Stomach (tissue), 9 donors: ENCODE results near the gene TROAP. TPM values are rescaled to one million over a fixed set of nuclear protein-coding genes. Genes with fewer than 3 reads are reported as not detected.

Experiments used
- DNase-seq, 2 donors: peaks; one replicate each; pipeline versions ENCODE4 v3.0.0 to v3.0.0-alpha.2; 2013 to 2019
- H3K27ac ChIP-seq, 5 donors: fragments of 200-600 bp in 4 of 5; sonication (generic) in 4 of 5; one replicate each; pipeline ENCODE4 v1.5.1; 2013 to 2019; ENCODE audit warnings: mild to moderate bottlenecking in 1 of 5, moderate library complexity in 1 of 5
- H3K27me3 ChIP-seq, 3 donors: fragments of 200-600 bp; sonication (generic); one replicate each; pipeline ENCODE4 v1.5.1; 2017 to 2019; ENCODE audit warnings: mixed run types in 1 of 3
- H3K36me3 ChIP-seq, 4 donors: fragments of 200-600 bp; sonication (generic); 1 replicate in 3 of 4; 2 replicates in 1 of 4; pipeline ENCODE4 v1.5.1; 2016 to 2019
- H3K4me1 ChIP-seq, 4 donors: fragments of 200-600 bp; sonication (generic); one replicate each; pipeline ENCODE4 v1.5.1; 2016 to 2019
- H3K4me3 ChIP-seq, 4 donors: fragments of 200-600 bp; sonication (generic) in 3 of 4; one replicate each; pipeline ENCODE4 v1.5.1; 2016 to 2019; ENCODE audit warnings: mild to moderate bottlenecking in 1 of 4
- H3K9me3 ChIP-seq, 4 donors: fragments of 200-600 bp; sonication (generic); one replicate each; pipeline ENCODE4 v1.5.1; 2016 to 2019
- EP300 ChIP-seq: sonication (generic); formaldehyde crosslinking; IDR thresholded peaks from one replicate; pipeline ENCODE4 v1.6.1; 2017; ENCODE audit warnings: antibody characterized with exemption
- POLR2A ChIP-seq, 4 donors: fragments of 450-650 bp; IDR thresholded peaks; one replicate each; pipeline ENCODE4 v1.6.1; 2016; ENCODE audit warnings: antibody characterized with exemption in 4 of 4, control low read depth in 2 of 4, mild to moderate bottlenecking in 1 of 4, moderate library complexity in 1 of 4
- POLR2AphosphoS5 ChIP-seq, 3 donors: sonication (generic); formaldehyde crosslinking; IDR thresholded peaks; one replicate each; pipeline ENCODE4 v1.6.1; 2016; ENCODE audit warnings: antibody characterized with exemption in 3 of 3
- WGBS, 5 donors: extraction: QIAGEN DNeasy Blood & Tissue Kit in 3 of 5; methylation state at CpG; one replicate each; pipeline versions ENCODE4 v1.1.5 to v1.1.7; 2013 to 2018; 5-methylcytosine and 5-hydroxymethylcytosine counted together
- intact Hi-C: fragments of 100-400 bp; cut with DNase I; formaldehyde crosslinking; loops from one replicate; pipeline ENCODE4 v1.15.1; 2023; ENCODE audit warnings: low total_unique reads
- polyA plus RNA-seq, 3 donors: library from polyadenylated mRNA; stranded (reverse); fragments of 200-250 nt; gene quantifications; one replicate each; pipeline ENCODE4 v1.2.3, GENCODE V29; 2013
- total RNA-seq, 5 donors: library from RNA; depleted of rRNA; stranded (reverse); fragments of >200 nt; gene quantifications; one replicate each; pipeline versions ENCODE4 v1.1.0 to v1.2.3, GENCODE V29; 2014 to 2016
- TF ChIP-seq, protein P1 (sequence below), 7 experiments: fragments of 450-650 bp in 4 of 7; fragments of 200-600 bp in 3 of 7; sonication (generic) in 3 of 7; IDR thresholded peaks; one replicate each; pipeline ENCODE4 v1.5.1; 2016 to 2019; ENCODE audit warnings: antibody characterized with exemption in 7 of 7, control low read depth in 2 of 7, mild to moderate bottlenecking in 1 of 7
- donor health status: healthy with polysubstance abuse.
- donor health status: Bipolar disorder and iron deficiency.
- donor health status: healthy.

Gene TROAP
- total and polyA plus RNA-seq, 8 donors, result 1.4 to 54.2 (median 8.7) TPM

DNA sequence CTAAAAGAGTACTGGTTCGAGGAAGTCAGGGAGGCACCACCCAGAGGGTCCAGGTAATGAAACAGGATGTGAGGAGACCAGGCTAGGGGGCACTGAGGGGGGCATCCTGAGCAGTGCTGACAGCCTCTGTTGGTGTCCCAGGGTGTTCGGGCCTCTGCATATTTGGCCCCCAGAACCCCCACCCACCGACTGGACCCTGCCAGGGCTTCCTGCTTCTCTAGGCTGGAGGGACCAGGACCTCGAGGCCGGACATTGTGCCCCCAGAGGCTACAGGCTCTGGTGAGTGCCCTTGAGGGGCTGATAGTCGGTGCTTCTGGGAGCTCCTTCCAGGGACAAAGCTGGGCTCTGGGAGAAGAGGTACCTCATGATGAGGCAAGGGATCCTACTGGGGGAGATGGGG, 2.6 kb downstream of the TROAP start:
- 87 to 94% (median 92%) methylated on average over 5 to 6 of the region's 6 CpGs for WGBS, 5 donors
- TF ChIP-seq POLR2AphosphoS5 (IDR thresholded peaks at IDR 0.05), result no peak
- TF ChIP-seq, protein P1, sequence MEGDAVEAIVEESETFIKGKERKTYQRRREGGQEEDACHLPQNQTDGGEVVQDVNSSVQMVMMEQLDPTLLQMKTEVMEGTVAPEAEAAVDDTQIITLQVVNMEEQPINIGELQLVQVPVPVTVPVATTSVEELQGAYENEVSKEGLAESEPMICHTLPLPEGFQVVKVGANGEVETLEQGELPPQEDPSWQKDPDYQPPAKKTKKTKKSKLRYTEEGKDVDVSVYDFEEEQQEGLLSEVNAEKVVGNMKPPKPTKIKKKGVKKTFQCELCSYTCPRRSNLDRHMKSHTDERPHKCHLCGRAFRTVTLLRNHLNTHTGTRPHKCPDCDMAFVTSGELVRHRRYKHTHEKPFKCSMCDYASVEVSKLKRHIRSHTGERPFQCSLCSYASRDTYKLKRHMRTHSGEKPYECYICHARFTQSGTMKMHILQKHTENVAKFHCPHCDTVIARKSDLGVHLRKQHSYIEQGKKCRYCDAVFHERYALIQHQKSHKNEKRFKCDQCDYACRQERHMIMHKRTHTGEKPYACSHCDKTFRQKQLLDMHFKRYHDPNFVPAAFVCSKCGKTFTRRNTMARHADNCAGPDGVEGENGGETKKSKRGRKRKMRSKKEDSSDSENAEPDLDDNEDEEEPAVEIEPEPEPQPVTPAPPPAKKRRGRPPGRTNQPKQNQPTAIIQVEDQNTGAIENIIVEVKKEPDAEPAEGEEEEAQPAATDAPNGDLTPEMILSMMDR (IDR thresholded peaks at IDR 0.05), result no peak
- no peak for TF ChIP-seq POLR2A (IDR thresholded peaks at IDR 0.05)
- no peak for TF ChIP-seq EP300
- Histone ChIP-seq H3K27me3 (peaks cover 0 to 7% (median 0%) of the 10 kb centered on the region in 3 donors), H3K9me3 (no peaks in the 10 kb centered on the region), H3K4me3 (no peak overlapping the region), H3K36me3 (peaks cover 0 to 15% (median 0%) of the 10 kb centered on the region in 4 donors), H3K27ac (no peak overlapping the region), H3K4me1 (peaks cover 12 to 21% (median 15%) of the 10 kb centered on the region in 4 donors)
- peak in 1 of 2 donors; percentile 13 for DNase-seq
- intact Hi-C loops, result no loop called here

DNA sequence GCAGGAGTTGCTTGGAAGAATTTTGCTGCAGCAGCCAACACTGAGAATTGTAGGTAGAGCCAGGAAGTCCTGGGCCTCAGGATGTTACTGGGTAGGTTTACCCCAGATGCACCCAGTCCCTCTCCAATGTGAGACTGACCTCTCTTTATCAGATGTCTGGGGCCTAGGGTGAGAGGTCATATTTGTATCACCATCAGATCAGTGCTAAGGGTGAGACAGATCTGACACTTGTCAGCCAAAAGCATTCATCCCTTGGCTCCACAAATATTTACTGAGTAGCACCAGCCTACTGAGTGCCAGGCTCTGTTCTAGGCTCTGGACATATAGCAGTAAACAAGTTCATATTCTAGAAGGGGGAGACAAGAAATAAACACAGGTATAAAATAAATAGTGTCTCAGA, 4.3 kb downstream of the TROAP start:
- Histone ChIP-seq H3K4me3 (no peak overlapping the region), H3K9me3 (no peaks in the 10 kb centered on the region), H3K27me3 (peaks cover 0 to 17% (median 0%) of the 10 kb centered on the region in 3 donors), H3K36me3 (peaks cover 0 to 15% (median 0%) of the 10 kb centered on the region in 4 donors), H3K27ac (no peak overlapping the region), H3K4me1 (peaks cover 7 to 21% (median 16%) of the 10 kb centered on the region in 4 donors)
- intact Hi-C loops, result no loop called here
- no peak for DNase-seq
- TF ChIP-seq POLR2AphosphoS5 (IDR thresholded peaks at IDR 0.05), result no peak
- TF ChIP-seq, protein P1 (IDR thresholded peaks at IDR 0.05), result no peak
- TF ChIP-seq EP300, result no peak
- no peak for TF ChIP-seq POLR2A (IDR thresholded peaks at IDR 0.05)

DNA sequence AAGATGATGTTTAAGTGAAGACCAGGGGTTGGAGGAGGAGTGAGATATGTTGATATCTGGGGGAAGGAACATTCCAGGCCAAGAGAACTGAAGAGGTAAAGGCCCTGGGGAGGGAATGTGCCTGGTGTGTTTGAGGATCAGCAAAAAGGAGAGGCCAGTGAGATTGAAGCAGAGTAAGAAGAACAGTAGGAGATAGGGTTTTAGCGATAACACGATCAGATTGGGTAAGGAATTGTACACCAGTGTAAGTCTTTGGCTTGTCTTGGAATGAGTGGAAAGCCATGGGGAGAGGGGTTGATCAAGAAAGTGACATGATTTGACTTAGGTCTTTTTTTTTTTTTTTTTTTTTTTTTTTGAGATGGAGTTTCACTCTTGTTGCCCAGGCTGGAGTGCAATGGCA, 4.8 kb downstream of the TROAP start:
- Histone ChIP-seq H3K27ac (no peak overlapping the region), H3K27me3 (peaks cover 0 to 23% (median 5%) of the 10 kb centered on the region in 3 donors), H3K4me3 (no peak overlapping the region), H3K36me3 (peaks cover 0 to 15% (median 0%) of the 10 kb centered on the region in 4 donors), H3K4me1 (peaks cover 7 to 22% (median 16%) of the 10 kb centered on the region in 4 donors), H3K9me3 (no peaks in the 10 kb centered on the region)
- no peak for TF ChIP-seq POLR2AphosphoS5 (IDR thresholded peaks at IDR 0.05)
- no peak for TF ChIP-seq POLR2A (IDR thresholded peaks at IDR 0.05)
- no peak for TF ChIP-seq EP300
- TF ChIP-seq, protein P1 (IDR thresholded peaks at IDR 0.05), result no peak
- 86 to 95% (median 91%) methylated on average over 2 of the region's 2 CpGs for WGBS, 5 donors
- no peak for DNase-seq
- intact Hi-C loops, result no loop called here

DNA sequence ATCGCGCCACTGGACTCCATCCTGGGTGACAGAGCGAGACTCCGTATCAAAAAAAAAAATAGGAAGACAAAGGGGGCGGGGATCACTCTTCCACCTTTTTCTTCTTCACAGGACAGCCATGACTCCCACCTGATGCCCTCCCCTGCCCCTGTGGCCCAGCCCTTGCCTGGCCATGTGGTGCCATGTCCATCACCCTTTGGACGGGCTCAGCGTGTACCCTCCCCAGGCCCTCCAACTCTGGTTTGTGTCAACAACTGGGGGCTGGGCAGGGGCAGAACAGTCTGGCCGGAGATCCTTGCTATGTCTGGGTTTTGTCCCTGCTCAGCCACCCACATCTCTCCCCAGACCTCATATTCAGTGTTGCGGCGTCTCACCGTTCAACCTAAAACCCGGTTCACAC, 5.8 kb downstream of the TROAP start:
- Histone ChIP-seq H3K4me3 (no peak overlapping the region), H3K27ac (no peak overlapping the region), H3K4me1 (peaks cover 4 to 22% (median 12%) of the 10 kb centered on the region in 4 donors), H3K27me3 (peaks cover 0 to 32% (median 13%) of the 10 kb centered on the region in 3 donors), H3K36me3 (peaks cover 0 to 15% (median 0%) of the 10 kb centered on the region in 4 donors), H3K9me3 (no peaks in the 10 kb centered on the region)
- DNase-seq, result peak in 1 of 2 donors; percentile 7
- WGBS, 5 donors, result 96 to 99% (median 96%) methylated on average over 12 of the region's 12 CpGs
- intact Hi-C loops, result no loop called here
- TF ChIP-seq, protein P1 (IDR thresholded peaks at IDR 0.05), result no peak
- no peak for TF ChIP-seq POLR2A (IDR thresholded peaks at IDR 0.05)
- no peak for TF ChIP-seq EP300
- TF ChIP-seq POLR2AphosphoS5 (IDR thresholded peaks at IDR 0.05), result no peak
